Myocyte (in vitro differentiated cells): ENCODE measurements around the gene PCDHB12. TPM values are rescaled to one million over a fixed set of nuclear protein-coding genes. Genes with fewer than 3 reads are reported as not detected.
"Not testable (repeated sequence)": the region's sequence is repeated elsewhere in the genome, so short reads cannot be mapped to it uniquely, and the experiment has no call there.

ENCODE experiments used
- DNase-seq: peaks from one replicate; pipeline ENCODE4 v3.0.0-alpha.2; 2012; ENCODE audit warnings: low read depth
- polyA plus RNA-seq: library from polyadenylated mRNA; unstranded; fragments of >200 nt; gene quantifications from one replicate; pipeline ENCODE4 v1.2.1, GENCODE V29; 2012; ENCODE audit warnings: missing spikeins
- total RNA-seq: library from RNA; depleted of rRNA; stranded (reverse); fragments of >200 nt; gene quantifications from 2 replicates; pipeline ENCODE4 v1.2.3, GENCODE V29; 2014

Gene PCDHB12
- 5.4 and 7.2 TPM in 2 replicates for total RNA-seq
- polyA plus RNA-seq = 1.8 TPM

GRCh38 chr5:141208478-141208877 lies at the start of gene PCDHB12:
TSS of gene PCDHB12 (plus strand) at chr5:141208719. CDS start at chr5:141208908, 189 bp downstream.
- DNase-seq = peak; percentile 41

GRCh38 chr5:141172381-141173204 lies 35.9 kb upstream of the PCDHB12 start, which contains the start of gene PCDHB7:
TSS of gene PCDHB7 (plus strand) at chr5:141172644. CDS start at chr5:141172836, 192 bp downstream.
- DNase-seq = peak; percentile 82

GRCh38 chr5:141174291-141175104 lies 34.0 kb upstream of the PCDHB12 start:
- DNase-seq = not testable (repeated sequence)

- no peak for DNase-seq
Measured at GRCh38 chr5:141175933-141176332, 32.6 kb upstream of the PCDHB12 start.

GRCh38 chr5:141177577-141178191 lies 30.8 kb upstream of the PCDHB12 start, which contains the start of gene PCDHB8:
TSS of gene PCDHB8 (plus strand) at chr5:141177790. CDS start at chr5:141178035, 245 bp downstream.
- peak; percentile 27 for DNase-seq

GRCh38 chr5:141179371-141179770 lies 29.1 kb upstream of the PCDHB12 start:
- DNase-seq = not testable (repeated sequence)

GRCh38 chr5:141179876-141180275 lies 28.6 kb upstream of the PCDHB12 start:
- DNase-seq = not testable (repeated sequence)

- no peak for DNase-seq
Measured at GRCh38 chr5:141180313-141180712, 28.2 kb upstream of the PCDHB12 start.

GRCh38 chr5:141182248-141182647 lies 26.3 kb upstream of the PCDHB12 start, which contains the start of gene PCDHB16:
TSS of gene PCDHB16 (plus strand) at chr5:141182387. CDS start at chr5:141182560, 173 bp downstream.
- peak; percentile 78 for DNase-seq

GRCh38 chr5:141184117-141184855 lies 24.2 kb upstream of the PCDHB12 start:
- not testable (repeated sequence) for DNase-seq

GRCh38 chr5:141186897-141187512 lies 21.5 kb upstream of the PCDHB12 start, which contains the start of gene PCDHB9:
TSS of gene PCDHB9 (plus strand) at chr5:141187161. CDS start at chr5:141187319, 158 bp downstream.
- DNase-seq = no peak

GRCh38 chr5:141188682-141189081 lies 19.8 kb upstream of the PCDHB12 start:
- DNase-seq = not testable (repeated sequence)

GRCh38 chr5:141189131-141189530 lies 19.4 kb upstream of the PCDHB12 start:
- not testable (repeated sequence) for DNase-seq

- no peak for DNase-seq
Measured at GRCh38 chr5:141192110-141192725, 16.3 kb upstream of the PCDHB12 start, which contains the start of gene PCDHB10. TSS of gene PCDHB10 (plus strand) at chr5:141192353. CDS start at chr5:141192553, 200 bp downstream.

- DNase-seq = not testable (repeated sequence)
Measured at GRCh38 chr5:141194332-141194731, 14.2 kb upstream of the PCDHB12 start.

- no peak for DNase-seq
Measured at GRCh38 chr5:141196363-141196762, 12.2 kb upstream of the PCDHB12 start.

- DNase-seq = peak; percentile 23
Measured at GRCh38 chr5:141199359-141200235, 8.9 kb upstream of the PCDHB12 start, which contains the start of gene PCDHB11. TSS of gene PCDHB11 (plus strand) at chr5:141199627. CDS start at chr5:141199775, 148 bp downstream.

- DNase-seq = not testable (repeated sequence)
Measured at GRCh38 chr5:141201126-141201525, 7.4 kb upstream of the PCDHB12 start.
